Kidney (tissue), 14 donors: ENCODE data around the gene TNFRSF14. TPM values are rescaled to one million over a fixed set of nuclear protein-coding genes. Genes with fewer than 3 reads are reported as not detected.

Experiments used
- DNase-seq, 5 donors: peaks; one replicate each; pipeline ENCODE4 v3.0.0-alpha.2; 2013 to 2020
- FAIRE-seq: peaks from 2 replicates; lab custom pipeline; 2012; peaks lifted over from hg19 to GRCh38; lab: Jason Lieb, UNC
- H3K27ac ChIP-seq, 2 donors: one replicate each; pipeline ENCODE4 v1.7.0; 2013; ENCODE audit warnings: low read depth in 2 of 2, low read length in 2 of 2, inconsistent platforms in 1 of 2
- H3K27me3 ChIP-seq: one replicate; pipeline ENCODE4 v1.7.1; 2013; ENCODE audit warnings: low read length, inconsistent platforms; ENCODE audit not compliant: control insufficient read depth, insufficient read depth
- H3K36me3 ChIP-seq, 3 donors: one replicate each; pipeline versions ENCODE4 v1.7.0 to v1.7.1; 2013; ENCODE audit warnings: low read length in 3 of 3, control low read depth in 1 of 3, inconsistent platforms in 1 of 3; ENCODE audit not compliant: insufficient read depth in 3 of 3, control insufficient read depth in 2 of 3
- H3K4me1 ChIP-seq, 3 donors: one replicate each; pipeline versions ENCODE4 v1.7.0 to v1.7.1; 2013; ENCODE audit warnings: low read length in 3 of 3, inconsistent platforms in 1 of 3, low read depth in 1 of 3; ENCODE audit not compliant: control insufficient read depth in 2 of 3, insufficient read depth in 2 of 3
- H3K4me3 ChIP-seq, 3 donors: one replicate each; pipeline versions ENCODE4 v1.7.0 to v1.8.1; 2013; ENCODE audit warnings: low read length in 3 of 3, control low read depth in 1 of 3, inconsistent platforms in 1 of 3
- H3K9ac ChIP-seq, 3 donors: one replicate each; pipeline versions ENCODE4 v1.7.0 to v1.7.1; 2013; ENCODE audit warnings: low read length in 3 of 3, control low read depth in 1 of 3, inconsistent platforms in 1 of 3
- H3K9me3 ChIP-seq, 3 donors: one replicate each; pipeline versions ENCODE4 v1.7.0 to v1.7.1; 2013; ENCODE audit warnings: low read length in 3 of 3, control low read depth in 1 of 3, inconsistent platforms in 1 of 3; ENCODE audit not compliant: control insufficient read depth in 2 of 3, insufficient read depth in 1 of 3
- CTCF ChIP-seq: IDR thresholded peaks from 3 replicates; pipeline ENCODE4 v1.5.1; 2012; ENCODE audit warnings: mild to moderate bottlenecking, moderate library complexity, borderline replicate concordance; ENCODE audit not compliant: insufficient read depth; ENCODE audit errors: extremely low read depth
- intact Hi-C: fragments of 100-400 bp; cut with DNase I; formaldehyde crosslinking; loops from one replicate; pipeline ENCODE4 v1.11.1; 2022
- polyA plus RNA-seq: library from polyadenylated mRNA; stranded (reverse); fragments of 350-450 nt; fragmentation: Illumina TruSeq; extraction: RNeasy Lipid Tissue Mini Kit (QIAGEN cat#74804); gene quantifications from one replicate; pipeline ENCODE4 v1.2.3, GENCODE V29; 2014; ENCODE audit warnings: low read depth, low replicate concordance; ENCODE audit not compliant: insufficient read depth
- total RNA-seq: library from RNA; stranded (reverse); fragmentation: NEBNext Ultra II Directional; extraction: Animal tissue kit (Norgen Biotek cat#: 25700); gene quantifications from one replicate; pipeline ENCODE4 v1.2.1, GENCODE V29; 2021
- donor health status: control.
- donor health status: control.
- donor health status: control.
- donor health status: control.
- donor health status: control.
- donor health status: DM: yes; HTN: yes; CAD: no.
- donor health status: Normal renal cell carcinoma (clear cell type).

The TNFRSF14 gene
- total and polyA plus RNA-seq, 2 donors from 2014 or later = 95.0 to 99.1 TPM

- Histone ChIP-seq H3K4me3 (no peak overlapping the region), H3K9ac (no peak overlapping the region), H3K27ac (no peak overlapping the region), H3K4me1 (peaks cover 0 to 3% (median 0%) of the 10 kb centered on the region in 3 donors), H3K36me3 (peaks cover 2 to 54% (median 36%) of the 10 kb centered on the region in 3 donors), H3K27me3 (no peaks in the 10 kb centered on the region), H3K9me3 (no peaks in the 10 kb centered on the region)
- intact Hi-C loops = no loop called here
- FAIRE-seq (no peak), DNase-seq (no peak)
- no peak for TF ChIP-seq CTCF
Observed at GRCh38 chr1:2519029-2519685, 37.0 kb upstream of the TNFRSF14 start.

- Histone ChIP-seq H3K27me3 (no peaks in the 10 kb centered on the region), H3K36me3 (peaks cover 2 to 53% (median 35%) of the 10 kb centered on the region in 3 donors), H3K9me3 (no peaks in the 10 kb centered on the region), H3K4me3 (no peak overlapping the region), H3K9ac (no peak overlapping the region), H3K27ac (no peak overlapping the region), H3K4me1 (peaks cover 0 to 8% (median 3%) of the 10 kb centered on the region in 3 donors)
- intact Hi-C loops = no loop called here
- FAIRE-seq (no peak), DNase-seq (no peak)
- no peak for TF ChIP-seq CTCF
Observed at GRCh38 chr1:2519729-2520128, 36.4 kb upstream of the TNFRSF14 start.

GRCh38 chr1:2520206-2520605, 36.0 kb upstream of the TNFRSF14 start:
- intact Hi-C loops = no loop called here
- FAIRE-seq = no peak

More at GRCh38 chr1:2520206-2520605, 36.0 kb upstream of the TNFRSF14 start:
- H3K4me3 ChIP-seq = no peak overlapping the region
- no peak for TF ChIP-seq CTCF
- peaks cover 2 to 48% (median 32%) of the 10 kb centered on the region in 3 donors for H3K36me3 ChIP-seq
- H3K27ac ChIP-seq = no peak overlapping the region
- DNase-seq = no peak
- H3K9ac ChIP-seq = no peak overlapping the region
- H3K9me3 ChIP-seq = no peaks in the 10 kb centered on the region
- H3K27me3 ChIP-seq = no peaks in the 10 kb centered on the region
- H3K4me1 ChIP-seq = peaks cover 0 to 13% (median 7%) of the 10 kb centered on the region in 3 donors
